Activated T-helper 1 cell treated with anti-CD3 and anti-CD28 coated beads, Interleukin-2, amount 50 U/mL, for 16 hours (primary cell): Measurements from ENCODE around the gene VPS16.

ENCODE experiments used
- DNase-seq, 2 donors: peaks; one replicate each; pipeline ENCODE4 v3.0.0-alpha.2; 2020; ENCODE audit warnings: low read depth in 1 of 2, low spot score in 1 of 2

VPS16 gene

GRCh38 chr20:2840138-2840966, at the start of gene VPS16, which contains the start of gene PCED1A:
Gene VPS16 (plus strand): TSS chr20:2840745. CDS start chr20:2840775, 30 bp downstream.
Gene PCED1A (minus strand): TSS chr20:2840655. CDS start chr20:2839912, 743 bp downstream.
- peak; percentile 77 to 83 for DNase-seq

GRCh38 chr20:2793471-2793870, 47.1 kb upstream of the VPS16 start:
- no peak for DNase-seq

- no peak for DNase-seq
These were observed 46.3 kb upstream of the VPS16 start for GRCh38 chr20:2794202-2794748.

GRCh38 chr20:2794866-2795447, 45.6 kb upstream of the VPS16 start:
- no peak for DNase-seq

- no peak for DNase-seq
These were observed 45.1 kb upstream of the VPS16 start for GRCh38 chr20:2795451-2795850.

- DNase-seq = no peak
These were observed 44.4 kb upstream of the VPS16 start for GRCh38 chr20:2796011-2796660.

GRCh38 chr20:2797136-2797983, 43.2 kb upstream of the VPS16 start:
- DNase-seq = no peak

- no peak for DNase-seq
These were observed 42.3 kb upstream of the VPS16 start for GRCh38 chr20:2798095-2798805.

- no peak for DNase-seq
These were observed 41.7 kb upstream of the VPS16 start for GRCh38 chr20:2798814-2799213.

- DNase-seq = no peak
These were observed 41.3 kb upstream of the VPS16 start for GRCh38 chr20:2799271-2799670.

- no peak for DNase-seq
These were observed 40.6 kb upstream of the VPS16 start for GRCh38 chr20:2799688-2800520.

GRCh38 chr20:2800521-2801285, 39.8 kb upstream of the VPS16 start, which contains the start of gene CPXM1:
Gene CPXM1 (minus strand): TSS chr20:2800627. CDS start chr20:2800572, 55 bp downstream.
- no peak for DNase-seq

- DNase-seq = no peak
These were observed 39.2 kb upstream of the VPS16 start for GRCh38 chr20:2801286-2801728.

GRCh38 chr20:2804041-2804828, 36.3 kb upstream of the VPS16 start:
- DNase-seq = no peak

GRCh38 chr20:2804852-2805688, 35.5 kb upstream of the VPS16 start:
- DNase-seq = no peak

GRCh38 chr20:2805689-2806350, 34.7 kb upstream of the VPS16 start:
- DNase-seq = no peak
